ENCODE measurements around the gene STK11. TPM values are rescaled to one million over a fixed set of nuclear protein-coding genes. Genes with fewer than 3 reads are reported as not detected.

STK11 gene
- total and polyA plus RNA-seq, 2 experiments from 2014 or later = 122 to 180 TPM

DNA sequence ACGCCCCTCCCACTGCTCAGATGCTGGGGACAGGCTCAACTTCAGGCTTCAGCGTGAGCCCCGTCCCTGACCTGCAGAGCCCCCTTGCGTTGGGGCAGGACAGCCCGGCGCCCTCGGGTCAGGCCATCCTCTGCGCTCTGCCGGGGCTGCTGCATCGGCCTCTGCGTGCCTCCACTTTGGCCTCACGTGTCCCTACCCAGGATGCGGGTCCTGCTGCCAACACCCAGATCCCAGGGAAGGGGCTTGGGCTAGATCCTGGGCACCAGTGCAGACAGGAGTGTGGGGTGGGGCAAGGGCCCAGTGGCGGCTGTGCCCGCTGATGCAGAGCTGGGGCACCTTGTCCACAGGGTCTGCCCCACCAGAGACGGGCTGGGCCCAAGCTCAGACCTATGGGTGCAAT is 19.3 kb downstream of the STK11 start:
- no peaks in the 10 kb centered on the region for H3K9me3 ChIP-seq (ENCODE audit: low read depth)
- no peak overlapping the region for H3K4me3 ChIP-seq
- peaks cover 20% of the 10 kb centered on the region for H3K36me3 ChIP-seq
- H3K27me3 ChIP-seq = no peaks in the 10 kb centered on the region
- no peaks in the 10 kb centered on the region for H3K4me1 ChIP-seq (ENCODE audit: low read depth)
- DNase-seq (ENCODE audit: low read depth in 1 of 2, low spot score in 1 of 2) = no peak
- no peak overlapping the region for H3K27ac ChIP-seq
- TF ChIP-seq, protein P1, sequence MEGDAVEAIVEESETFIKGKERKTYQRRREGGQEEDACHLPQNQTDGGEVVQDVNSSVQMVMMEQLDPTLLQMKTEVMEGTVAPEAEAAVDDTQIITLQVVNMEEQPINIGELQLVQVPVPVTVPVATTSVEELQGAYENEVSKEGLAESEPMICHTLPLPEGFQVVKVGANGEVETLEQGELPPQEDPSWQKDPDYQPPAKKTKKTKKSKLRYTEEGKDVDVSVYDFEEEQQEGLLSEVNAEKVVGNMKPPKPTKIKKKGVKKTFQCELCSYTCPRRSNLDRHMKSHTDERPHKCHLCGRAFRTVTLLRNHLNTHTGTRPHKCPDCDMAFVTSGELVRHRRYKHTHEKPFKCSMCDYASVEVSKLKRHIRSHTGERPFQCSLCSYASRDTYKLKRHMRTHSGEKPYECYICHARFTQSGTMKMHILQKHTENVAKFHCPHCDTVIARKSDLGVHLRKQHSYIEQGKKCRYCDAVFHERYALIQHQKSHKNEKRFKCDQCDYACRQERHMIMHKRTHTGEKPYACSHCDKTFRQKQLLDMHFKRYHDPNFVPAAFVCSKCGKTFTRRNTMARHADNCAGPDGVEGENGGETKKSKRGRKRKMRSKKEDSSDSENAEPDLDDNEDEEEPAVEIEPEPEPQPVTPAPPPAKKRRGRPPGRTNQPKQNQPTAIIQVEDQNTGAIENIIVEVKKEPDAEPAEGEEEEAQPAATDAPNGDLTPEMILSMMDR (IDR thresholded peaks at IDR 0.05; ENCODE audit: low read depth, low read length) = no peak

DNA sequence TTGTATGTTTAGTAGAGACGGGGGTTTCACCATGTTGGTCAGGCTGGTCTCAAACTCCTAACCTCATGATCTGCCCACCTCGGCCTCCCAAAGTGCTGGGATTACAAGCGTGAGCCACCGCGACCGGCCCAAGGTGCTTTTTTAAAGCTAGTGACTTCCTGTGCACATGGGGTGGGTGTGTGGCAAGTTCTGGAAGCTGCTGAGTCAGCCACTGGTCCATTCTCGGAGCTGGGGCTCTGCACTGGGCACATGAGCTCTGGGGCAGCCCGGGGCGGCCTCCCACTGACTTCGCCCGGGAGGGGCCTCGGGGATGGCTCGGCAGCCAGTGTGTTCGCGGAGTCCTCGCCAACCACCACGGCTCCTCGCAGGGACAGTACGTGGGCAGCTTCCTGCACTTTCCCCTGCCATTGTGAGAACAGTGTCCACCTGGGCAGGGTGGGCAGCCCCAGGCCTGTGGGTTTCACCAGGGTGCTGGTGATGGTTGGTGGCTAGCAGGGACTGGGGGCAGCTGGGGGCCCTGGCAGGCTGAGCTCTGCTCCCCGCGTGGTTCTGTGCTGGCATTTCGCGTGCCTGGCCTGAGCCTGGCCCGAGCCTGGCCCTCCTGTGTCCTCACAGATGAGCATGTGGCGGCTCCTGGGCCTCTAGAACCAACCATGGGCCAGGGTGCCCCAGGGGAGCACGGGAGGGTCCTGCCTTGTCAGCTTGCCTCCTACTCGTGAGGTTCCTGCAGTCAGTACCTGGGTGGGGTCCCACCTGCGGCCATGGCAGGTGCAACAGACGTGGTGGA is 20.1 kb downstream of the STK11 start:
- H3K36me3 ChIP-seq = peaks cover 20% of the 10 kb centered on the region
- no peak overlapping the region for H3K27ac ChIP-seq
- H3K4me3 ChIP-seq = no peak overlapping the region
- no peaks in the 10 kb centered on the region for H3K9me3 ChIP-seq (ENCODE audit: low read depth)
- TF ChIP-seq, protein P1 (IDR thresholded peaks at IDR 0.05; ENCODE audit: low read depth, low read length) = no peak
- H3K27me3 ChIP-seq = no peaks in the 10 kb centered on the region
- H3K4me1 ChIP-seq (ENCODE audit: low read depth) = peaks cover 6% of the 10 kb centered on the region
- no peak for DNase-seq (ENCODE audit: low read depth in 1 of 2, low spot score in 1 of 2)

DNA sequence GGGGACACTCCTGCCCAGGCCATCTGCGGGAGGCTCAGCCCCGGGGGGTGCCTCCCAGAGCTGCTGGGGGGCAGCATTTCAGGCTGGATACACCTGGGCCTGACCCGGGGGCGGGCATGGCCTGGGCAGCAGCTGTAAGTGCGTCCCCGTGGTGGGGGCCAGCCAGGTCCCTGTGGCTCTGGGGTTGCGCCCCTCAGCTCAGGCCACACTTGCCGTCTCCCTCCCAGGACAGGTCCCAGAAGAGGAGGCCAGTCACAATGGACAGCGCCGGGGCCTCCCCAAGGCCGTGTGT is 20.6 kb downstream of the STK11 start:
- Histone ChIP-seq H3K27me3 (no peaks in the 10 kb centered on the region), H3K4me1 (ENCODE audit: low read depth) (peaks cover 11% of the 10 kb centered on the region), H3K4me3 (no peak overlapping the region), H3K36me3 (peaks cover 18% of the 10 kb centered on the region), H3K9me3 (ENCODE audit: low read depth) (no peaks in the 10 kb centered on the region), H3K27ac (no peak overlapping the region)
- TF ChIP-seq, protein P1 (IDR thresholded peaks at IDR 0.05; ENCODE audit: low read depth, low read length) = no peak
- no peak for DNase-seq (ENCODE audit: low read depth in 1 of 2, low spot score in 1 of 2)

DNA sequence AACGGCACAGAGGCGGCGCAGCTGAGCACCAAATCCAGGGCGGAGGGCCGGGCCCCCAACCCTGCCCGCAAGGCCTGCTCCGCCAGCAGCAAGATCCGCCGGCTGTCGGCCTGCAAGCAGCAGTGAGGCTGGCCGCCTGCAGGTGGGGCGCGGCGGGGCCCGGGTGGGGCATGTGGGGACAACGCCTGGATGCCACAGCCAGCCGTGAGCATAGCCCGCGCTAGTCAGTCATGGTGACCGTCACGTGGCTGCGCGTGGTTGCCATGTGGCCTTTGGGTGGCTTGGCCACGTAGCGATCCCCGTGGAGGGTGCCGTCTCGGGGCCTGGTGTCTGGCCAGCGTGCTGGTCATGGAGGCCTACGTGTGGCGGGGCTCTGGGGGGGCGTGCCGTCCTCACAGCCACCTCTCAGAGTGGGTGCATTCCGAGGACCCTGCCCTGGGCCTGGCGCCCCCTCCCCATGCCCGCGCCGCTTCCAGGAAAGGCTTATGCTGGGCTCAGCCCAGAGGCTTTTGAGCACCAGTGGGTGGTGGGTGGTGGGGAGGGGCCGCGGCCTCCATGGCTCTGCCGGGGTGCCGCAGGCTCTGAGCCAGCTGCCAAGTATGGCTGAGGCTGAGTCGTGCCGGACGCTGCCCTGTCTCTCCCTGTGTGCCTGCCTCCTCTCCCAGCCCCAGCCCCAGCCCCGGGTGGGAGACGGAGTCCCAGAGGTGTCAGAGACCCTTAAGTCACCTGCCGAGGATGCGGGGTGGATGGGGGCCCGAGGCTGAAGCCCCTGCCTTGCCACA is 21.1 kb downstream of the STK11 start:
- no peak for DNase-seq (ENCODE audit: low read depth in 1 of 2, low spot score in 1 of 2)
- TF ChIP-seq, protein P1 (IDR thresholded peaks at IDR 0.05; ENCODE audit: low read depth, low read length) = no peak
- Histone ChIP-seq H3K4me1 (ENCODE audit: low read depth) (peaks cover 14% of the 10 kb centered on the region), H3K9me3 (ENCODE audit: low read depth) (no peaks in the 10 kb centered on the region), H3K27me3 (no peaks in the 10 kb centered on the region), H3K27ac (no peak overlapping the region), H3K4me3 (no peak overlapping the region), H3K36me3 (peaks cover 18% of the 10 kb centered on the region)

DNA sequence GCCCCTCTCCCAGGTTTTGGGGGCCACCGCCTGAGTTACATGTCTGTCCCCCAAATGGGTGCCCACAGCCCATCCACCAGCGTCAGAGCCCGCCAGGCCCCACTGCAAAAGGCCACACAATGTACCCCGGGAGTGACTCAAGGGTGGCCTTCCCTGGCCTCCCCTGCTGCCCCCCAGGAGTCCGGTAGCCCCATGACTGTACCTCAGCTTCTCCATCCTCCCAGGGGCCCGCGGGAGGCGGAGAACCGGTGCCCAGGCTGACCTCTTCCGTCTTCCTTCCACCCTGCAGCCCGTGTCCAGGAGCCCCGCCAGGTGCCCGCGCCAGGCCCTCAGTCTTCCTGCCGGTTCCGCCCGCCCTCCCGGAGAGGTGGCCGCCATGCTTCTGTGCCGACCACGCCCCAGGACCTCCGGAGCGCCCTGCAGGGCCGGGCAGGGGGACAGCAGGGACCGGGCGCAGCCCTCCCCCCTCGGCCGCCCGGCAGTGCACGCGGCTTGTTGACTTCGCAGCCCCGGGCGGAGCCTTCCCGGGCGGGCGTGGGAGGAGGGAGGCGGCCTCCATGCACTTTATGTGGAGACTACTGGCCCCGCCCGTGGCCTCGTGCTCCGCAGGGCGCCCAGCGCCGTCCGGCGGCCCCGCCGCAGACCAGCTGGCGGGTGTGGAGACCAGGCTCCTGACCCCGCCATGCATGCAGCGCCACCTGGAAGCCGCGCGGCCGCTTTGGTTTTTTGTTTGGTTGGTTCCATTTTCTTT is 21.9 kb downstream of the STK11 start:
- peaks cover 22% of the 10 kb centered on the region for H3K4me1 ChIP-seq (ENCODE audit: low read depth)
- H3K9me3 ChIP-seq (ENCODE audit: low read depth) = no peaks in the 10 kb centered on the region
- no peaks in the 10 kb centered on the region for H3K27me3 ChIP-seq
- TF ChIP-seq, protein P1 (IDR thresholded peaks at IDR 0.05; ENCODE audit: low read depth, low read length) = no peak
- DNase-seq (ENCODE audit: low read depth in 1 of 2, low spot score in 1 of 2) = no peak
- H3K27ac ChIP-seq = no peak overlapping the region
- peaks cover 18% of the 10 kb centered on the region for H3K36me3 ChIP-seq
- no peak overlapping the region for H3K4me3 ChIP-seq
